Measurements from ENCODE around the gene PTGIR. TPM values are rescaled to one million over a fixed set of nuclear protein-coding genes. Genes with fewer than 3 reads are reported as not detected.

PTGIR gene
- polyA plus RNA-seq, 2 of the 4 experiments (the other 2 are of a cell fraction), result 0.06 TPM; not detected in 1

DNA sequence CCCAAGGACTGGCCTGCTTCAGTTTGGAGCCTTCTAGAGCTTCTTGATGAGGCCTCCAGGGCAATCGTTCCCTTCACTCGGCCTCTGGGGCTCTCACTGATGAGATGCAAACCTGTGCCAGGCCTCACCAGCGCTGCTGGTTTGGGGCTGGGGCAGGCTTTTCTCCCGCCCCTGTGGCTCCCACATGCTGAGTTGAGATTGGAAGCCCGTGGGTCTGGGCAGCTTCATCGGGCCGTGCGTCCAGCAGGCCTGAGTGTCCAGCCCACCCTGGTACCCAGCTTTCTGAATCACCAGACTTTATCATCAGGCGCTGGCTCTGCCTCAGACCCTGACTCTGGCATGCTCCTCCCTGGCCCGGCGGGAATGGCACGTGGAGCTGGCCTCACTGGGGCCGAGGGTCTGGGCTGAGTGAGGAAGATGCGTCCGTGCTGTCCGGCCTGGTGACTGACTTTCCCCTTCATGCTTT is 19.5 kb downstream of the PTGIR start:
- H3K4me1 ChIP-seq, result peaks cover 21% of the 10 kb centered on the region
- TF ChIP-seq, protein P1, sequence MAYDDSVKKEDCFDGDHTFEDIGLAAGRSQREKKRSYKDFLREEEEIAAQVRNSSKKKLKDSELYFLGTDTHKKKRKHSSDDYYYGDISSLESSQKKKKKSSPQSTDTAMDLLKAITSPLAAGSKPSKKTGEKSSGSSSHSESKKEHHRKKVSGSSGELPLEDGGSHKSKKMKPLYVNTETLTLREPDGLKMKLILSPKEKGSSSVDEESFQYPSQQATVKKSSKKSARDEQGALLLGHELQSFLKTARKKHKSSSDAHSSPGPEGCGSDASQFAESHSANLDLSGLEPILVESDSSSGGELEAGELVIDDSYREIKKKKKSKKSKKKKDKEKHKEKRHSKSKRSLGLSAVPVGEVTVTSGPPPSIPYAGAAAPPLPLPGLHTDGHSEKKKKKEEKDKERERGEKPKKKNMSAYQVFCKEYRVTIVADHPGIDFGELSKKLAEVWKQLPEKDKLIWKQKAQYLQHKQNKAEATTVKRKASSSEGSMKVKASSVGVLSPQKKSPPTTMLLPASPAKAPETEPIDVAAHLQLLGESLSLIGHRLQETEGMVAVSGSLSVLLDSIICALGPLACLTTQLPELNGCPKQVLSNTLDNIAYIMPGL (CRISPR knock-in tag; IDR thresholded peaks at IDR 0.05; ENCODE audit: borderline replicate concordance), result no peak
- TF ChIP-seq KDM1A (IDR thresholded peaks at IDR 0.05; ENCODE audit: low read depth), result no peak
- no peak for TF ChIP-seq HOXB13 (CRISPR knock-in tag; IDR thresholded peaks at IDR 0.05; ENCODE audit: low read depth)
- TF ChIP-seq HEYL (CRISPR knock-in tag; IDR thresholded peaks at IDR 0.05), result no peak
- TF ChIP-seq, protein P2, sequence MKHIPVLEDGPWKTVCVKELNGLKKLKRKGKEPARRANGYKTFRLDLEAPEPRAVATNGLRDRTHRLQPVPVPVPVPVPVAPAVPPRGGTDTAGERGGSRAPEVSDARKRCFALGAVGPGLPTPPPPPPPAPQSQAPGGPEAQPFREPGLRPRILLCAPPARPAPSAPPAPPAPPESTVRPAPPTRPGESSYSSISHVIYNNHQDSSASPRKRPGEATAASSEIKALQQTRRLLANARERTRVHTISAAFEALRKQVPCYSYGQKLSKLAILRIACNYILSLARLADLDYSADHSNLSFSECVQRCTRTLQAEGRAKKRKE (CRISPR knock-in tag; IDR thresholded peaks at IDR 0.05; ENCODE audit: low read depth), result no peak
- no peak for TF ChIP-seq CEBPB (IDR thresholded peaks at IDR 0.05)
- no peak for TF ChIP-seq TP53 (CRISPR knock-in tag; IDR thresholded peaks at IDR 0.05)
- TF ChIP-seq ZC3H11A (IDR thresholded peaks at IDR 0.05), result no peak
- no peak for TF ChIP-seq ZSCAN20 (CRISPR knock-in tag; IDR thresholded peaks at IDR 0.05)
- TF ChIP-seq ZNF302 (CRISPR knock-in tag; IDR thresholded peaks at IDR 0.05), result no peak
- WGBS (ENCODE audit: missing lambda C conversion rate), result 91% methylated on average over 16 of the region's 16 CpGs
- ATAC-seq (no peak), FAIRE-seq (no peak), DNase-seq (ENCODE audit: low read depth in 1 of 2, low spot score in 1 of 2) (no peak)
- H3K27ac ChIP-seq, result no peak overlapping the region
- no peak overlapping the region for H3K4me2 ChIP-seq
- H3K4me3 ChIP-seq, result no peak overlapping the region
- ChIA-PET POLR2A (no interaction called here), CTCF (interaction anchor here (1.1 to 34.1 kb wide), 8 partner anchors 18 to 653 kb away, joined by 3 to 737 read pairs (median 4); partner anchors contain the start of genes DACT3, GNG8 and PTGIR)
- no peaks in the 10 kb centered on the region for H3K9me3 ChIP-seq

DNA sequence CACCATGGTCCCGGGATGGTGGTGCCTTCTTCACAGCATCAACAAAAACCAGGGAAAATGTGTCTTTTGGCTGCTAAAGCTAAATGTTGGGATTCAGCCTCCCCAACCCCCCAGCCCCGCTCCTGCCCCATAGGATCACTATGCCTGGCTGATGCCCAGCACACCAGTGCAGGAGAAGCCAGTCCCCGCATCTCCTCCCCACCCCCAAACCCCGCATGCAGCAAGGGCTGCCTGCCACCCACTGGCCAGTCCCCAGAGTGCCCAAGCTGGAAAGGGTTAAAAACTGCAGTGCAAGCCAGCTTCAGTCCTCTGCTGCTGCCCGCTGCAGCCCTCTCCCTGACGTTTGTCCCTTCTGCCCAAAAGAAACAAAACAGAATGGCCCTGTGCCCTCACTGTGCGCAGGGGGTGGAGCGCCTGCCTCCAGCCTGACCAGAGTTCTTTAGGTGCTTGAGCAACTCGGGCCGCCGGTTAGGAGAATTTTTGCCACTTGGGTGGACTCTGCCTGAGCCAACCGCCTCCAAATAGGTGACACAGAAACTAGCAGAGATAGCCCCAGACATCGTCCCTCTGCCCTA is 20.0 kb downstream of the PTGIR start:
- DNase-seq (ENCODE audit: low read depth in 1 of 2, low spot score in 1 of 2) (no peak), ATAC-seq (no peak), FAIRE-seq (no peak)
- H3K27ac ChIP-seq, result no peak overlapping the region
- no peak overlapping the region for H3K4me2 ChIP-seq
- H3K9me3 ChIP-seq, result no peaks in the 10 kb centered on the region
- ChIA-PET CTCF (interaction anchor here (1.1 to 34.1 kb wide), 8 partner anchors 19 to 653 kb away, joined by 3 to 737 read pairs (median 4); partner anchors contain the start of genes DACT3, GNG8 and PTGIR), POLR2A (no interaction called here)
- 88% methylated on average over 12 of the region's 13 CpGs for WGBS (ENCODE audit: missing lambda C conversion rate)
- H3K4me3 ChIP-seq, result no peak overlapping the region
- peaks cover 23% of the 10 kb centered on the region for H3K4me1 ChIP-seq
- TF ChIP-seq NPAS2 (CRISPR knock-in tag; IDR thresholded peaks at IDR 0.05; ENCODE audit: borderline replicate concordance) (no peak), RARB (CRISPR knock-in tag; IDR thresholded peaks at IDR 0.05) (no peak), BHLHE40 (IDR thresholded peaks at IDR 0.05; ENCODE audit: low read depth, low read length) (no peak), JUNB (IDR thresholded peaks at IDR 0.05) (no peak), HEYL (CRISPR knock-in tag; IDR thresholded peaks at IDR 0.05) (no peak), HDAC2 (IDR thresholded peaks at IDR 0.05) (no peak)
- TF ChIP-seq, protein P2 (CRISPR knock-in tag; IDR thresholded peaks at IDR 0.05; ENCODE audit: low read depth), result no peak
- TF ChIP-seq, protein P3, sequence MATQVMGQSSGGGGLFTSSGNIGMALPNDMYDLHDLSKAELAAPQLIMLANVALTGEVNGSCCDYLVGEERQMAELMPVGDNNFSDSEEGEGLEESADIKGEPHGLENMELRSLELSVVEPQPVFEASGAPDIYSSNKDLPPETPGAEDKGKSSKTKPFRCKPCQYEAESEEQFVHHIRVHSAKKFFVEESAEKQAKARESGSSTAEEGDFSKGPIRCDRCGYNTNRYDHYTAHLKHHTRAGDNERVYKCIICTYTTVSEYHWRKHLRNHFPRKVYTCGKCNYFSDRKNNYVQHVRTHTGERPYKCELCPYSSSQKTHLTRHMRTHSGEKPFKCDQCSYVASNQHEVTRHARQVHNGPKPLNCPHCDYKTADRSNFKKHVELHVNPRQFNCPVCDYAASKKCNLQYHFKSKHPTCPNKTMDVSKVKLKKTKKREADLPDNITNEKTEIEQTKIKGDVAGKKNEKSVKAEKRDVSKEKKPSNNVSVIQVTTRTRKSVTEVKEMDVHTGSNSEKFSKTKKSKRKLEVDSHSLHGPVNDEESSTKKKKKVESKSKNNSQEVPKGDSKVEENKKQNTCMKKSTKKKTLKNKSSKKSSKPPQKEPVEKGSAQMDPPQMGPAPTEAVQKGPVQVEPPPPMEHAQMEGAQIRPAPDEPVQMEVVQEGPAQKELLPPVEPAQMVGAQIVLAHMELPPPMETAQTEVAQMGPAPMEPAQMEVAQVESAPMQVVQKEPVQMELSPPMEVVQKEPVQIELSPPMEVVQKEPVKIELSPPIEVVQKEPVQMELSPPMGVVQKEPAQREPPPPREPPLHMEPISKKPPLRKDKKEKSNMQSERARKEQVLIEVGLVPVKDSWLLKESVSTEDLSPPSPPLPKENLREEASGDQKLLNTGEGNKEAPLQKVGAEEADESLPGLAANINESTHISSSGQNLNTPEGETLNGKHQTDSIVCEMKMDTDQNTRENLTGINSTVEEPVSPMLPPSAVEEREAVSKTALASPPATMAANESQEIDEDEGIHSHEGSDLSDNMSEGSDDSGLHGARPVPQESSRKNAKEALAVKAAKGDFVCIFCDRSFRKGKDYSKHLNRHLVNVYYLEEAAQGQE (IDR thresholded peaks at IDR 0.05), result no peak

Data from A549 (cell line).